Measurements from ENCODE around the gene SOX5.

SOX5 gene

DNA sequence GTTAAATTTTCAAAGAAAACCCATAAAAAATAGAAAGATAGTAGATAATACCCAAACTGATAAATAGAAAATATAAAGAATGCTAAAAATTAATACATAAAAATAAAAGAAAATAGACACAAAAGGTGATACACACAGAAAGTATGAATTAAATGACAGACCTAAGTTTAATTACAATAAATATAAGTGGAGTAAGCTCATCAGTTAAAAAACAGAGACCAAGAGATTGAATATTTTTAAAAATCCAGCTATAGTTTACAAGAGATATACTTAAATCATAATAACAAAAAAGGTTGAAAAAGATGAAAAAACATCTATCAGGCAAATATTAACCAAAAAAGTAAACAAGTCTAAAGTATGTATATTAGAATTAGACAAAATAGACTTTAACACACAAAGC lies 268.2 kb downstream of the SOX5 start:
- TF ChIP-seq, protein P1, sequence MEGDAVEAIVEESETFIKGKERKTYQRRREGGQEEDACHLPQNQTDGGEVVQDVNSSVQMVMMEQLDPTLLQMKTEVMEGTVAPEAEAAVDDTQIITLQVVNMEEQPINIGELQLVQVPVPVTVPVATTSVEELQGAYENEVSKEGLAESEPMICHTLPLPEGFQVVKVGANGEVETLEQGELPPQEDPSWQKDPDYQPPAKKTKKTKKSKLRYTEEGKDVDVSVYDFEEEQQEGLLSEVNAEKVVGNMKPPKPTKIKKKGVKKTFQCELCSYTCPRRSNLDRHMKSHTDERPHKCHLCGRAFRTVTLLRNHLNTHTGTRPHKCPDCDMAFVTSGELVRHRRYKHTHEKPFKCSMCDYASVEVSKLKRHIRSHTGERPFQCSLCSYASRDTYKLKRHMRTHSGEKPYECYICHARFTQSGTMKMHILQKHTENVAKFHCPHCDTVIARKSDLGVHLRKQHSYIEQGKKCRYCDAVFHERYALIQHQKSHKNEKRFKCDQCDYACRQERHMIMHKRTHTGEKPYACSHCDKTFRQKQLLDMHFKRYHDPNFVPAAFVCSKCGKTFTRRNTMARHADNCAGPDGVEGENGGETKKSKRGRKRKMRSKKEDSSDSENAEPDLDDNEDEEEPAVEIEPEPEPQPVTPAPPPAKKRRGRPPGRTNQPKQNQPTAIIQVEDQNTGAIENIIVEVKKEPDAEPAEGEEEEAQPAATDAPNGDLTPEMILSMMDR (IDR thresholded peaks at IDR 0.05; ENCODE audit: low read depth, low read length), result no peak

DNA sequence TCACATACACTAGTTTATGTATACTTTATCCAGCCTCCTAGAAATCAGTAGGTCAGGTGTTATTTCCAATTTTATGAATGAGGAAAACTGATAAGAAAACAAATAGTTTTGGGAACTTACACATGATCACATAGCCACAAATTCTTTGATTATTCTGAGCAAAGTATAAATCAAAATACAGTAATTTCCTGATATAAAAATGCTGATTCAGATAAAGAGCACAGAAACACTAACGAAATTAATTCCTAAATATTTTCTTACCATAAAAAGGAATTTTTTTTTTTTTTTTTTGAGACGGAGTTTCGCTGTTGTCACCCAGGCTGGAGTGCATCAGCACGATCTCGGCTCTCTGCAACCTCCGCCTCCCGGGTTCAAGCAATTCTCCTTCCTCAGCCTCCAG lies 275.4 kb downstream of the SOX5 start:
- no peak overlapping the region for H3K4me3 ChIP-seq (ENCODE audit: low read depth, low read length)
- TF ChIP-seq, protein P1 (IDR thresholded peaks at IDR 0.05; ENCODE audit: low read depth, low read length), result no peak

More for the DNA sequence above, 268.2 kb downstream of the SOX5 start:
- no peak overlapping the region for H3K4me3 ChIP-seq (ENCODE audit: low read depth, low read length)

DNA sequence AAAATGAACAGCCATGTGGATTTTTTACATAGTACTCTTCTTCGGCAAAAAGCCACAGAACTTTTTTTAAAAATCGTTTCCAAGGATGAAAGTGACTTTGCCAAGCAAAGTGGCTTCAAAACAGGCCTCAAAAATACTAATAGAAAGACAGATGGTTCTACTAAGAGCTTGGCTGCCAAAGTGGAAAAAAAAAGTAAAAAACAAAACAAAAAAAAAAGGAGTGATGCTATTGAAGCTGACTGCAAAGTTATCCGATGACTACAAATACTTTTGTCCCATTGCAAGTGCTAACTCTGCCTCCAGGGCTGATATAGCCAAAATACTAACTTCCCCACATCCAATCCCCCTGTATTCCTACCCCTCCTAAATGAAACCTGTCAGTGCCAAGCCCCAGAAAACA lies 277.6 kb downstream of the SOX5 start:
- TF ChIP-seq, protein P1 (IDR thresholded peaks at IDR 0.05; ENCODE audit: low read depth, low read length), result no peak

DNA sequence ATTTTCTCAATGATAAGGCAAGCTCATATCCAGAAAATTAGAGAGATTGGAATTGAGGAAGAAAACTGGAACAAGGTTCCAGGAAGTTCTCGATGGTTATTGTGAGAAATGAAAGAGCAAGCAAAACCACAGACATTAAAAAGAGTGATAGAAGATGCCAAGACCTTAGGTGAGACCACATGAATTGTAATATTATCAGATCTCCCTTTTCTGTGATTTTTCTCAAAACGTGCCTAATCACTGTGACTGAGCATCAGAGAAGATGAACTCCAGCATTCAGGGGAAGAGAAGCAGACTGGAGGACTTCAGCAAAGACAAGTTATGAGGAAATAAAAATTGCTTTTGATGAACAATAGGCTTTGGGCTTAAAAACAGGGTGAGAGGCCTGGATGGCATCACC lies 278.8 kb downstream of the SOX5 start:
- TF ChIP-seq, protein P1 (IDR thresholded peaks at IDR 0.05; ENCODE audit: low read depth, low read length), result no peak
- H3K4me3 ChIP-seq (ENCODE audit: low read depth, low read length), result no peak overlapping the region

More for the DNA sequence above, 277.6 kb downstream of the SOX5 start:
- H3K4me3 ChIP-seq (ENCODE audit: low read depth, low read length), result no peak overlapping the region

DNA sequence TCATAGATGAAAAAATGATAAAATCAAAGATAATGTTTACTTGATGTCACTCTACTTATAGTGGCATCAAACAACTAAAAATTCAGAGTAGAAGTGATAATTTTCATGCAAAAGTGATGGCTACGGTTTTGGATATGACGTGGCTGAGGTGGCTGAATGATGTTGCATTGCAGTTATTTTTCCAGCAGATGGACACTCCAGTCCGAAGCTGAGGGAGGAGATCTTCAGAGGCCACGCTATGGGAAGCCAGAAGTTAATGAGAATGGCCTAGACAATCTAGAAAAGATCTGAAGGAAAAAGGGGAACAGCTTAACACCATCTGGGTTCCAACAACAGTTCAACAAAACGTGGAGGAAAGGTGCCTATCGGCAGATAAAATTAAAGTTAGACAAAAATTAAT lies 279.8 kb downstream of the SOX5 start:
- no peak overlapping the region for H3K4me3 ChIP-seq (ENCODE audit: low read depth, low read length)
- TF ChIP-seq, protein P1 (IDR thresholded peaks at IDR 0.05; ENCODE audit: low read depth, low read length), result no peak

DNA sequence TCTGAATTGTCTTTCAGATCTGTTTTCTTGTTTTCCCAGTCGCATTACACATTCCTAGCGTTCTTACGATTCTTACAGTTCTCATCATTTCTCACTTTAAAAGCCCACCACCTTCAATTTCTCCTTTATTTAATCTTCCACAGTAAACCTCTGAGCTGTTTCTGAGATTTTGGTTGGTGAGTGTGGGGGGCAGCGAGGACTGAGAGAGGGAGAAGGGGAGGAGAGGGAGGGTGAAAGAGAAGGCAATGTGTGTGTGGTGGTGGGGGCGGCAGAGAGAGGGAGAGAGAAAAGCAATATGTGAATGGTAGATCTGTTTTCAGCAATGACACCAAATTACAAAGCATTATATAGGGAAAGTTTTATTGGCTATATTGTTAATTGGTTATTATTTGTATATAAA lies 282.6 kb downstream of the SOX5 start:
- TF ChIP-seq, protein P1 (IDR thresholded peaks at IDR 0.05; ENCODE audit: low read depth, low read length), result no peak
- no peak overlapping the region for H3K4me3 ChIP-seq (ENCODE audit: low read depth, low read length)

DNA sequence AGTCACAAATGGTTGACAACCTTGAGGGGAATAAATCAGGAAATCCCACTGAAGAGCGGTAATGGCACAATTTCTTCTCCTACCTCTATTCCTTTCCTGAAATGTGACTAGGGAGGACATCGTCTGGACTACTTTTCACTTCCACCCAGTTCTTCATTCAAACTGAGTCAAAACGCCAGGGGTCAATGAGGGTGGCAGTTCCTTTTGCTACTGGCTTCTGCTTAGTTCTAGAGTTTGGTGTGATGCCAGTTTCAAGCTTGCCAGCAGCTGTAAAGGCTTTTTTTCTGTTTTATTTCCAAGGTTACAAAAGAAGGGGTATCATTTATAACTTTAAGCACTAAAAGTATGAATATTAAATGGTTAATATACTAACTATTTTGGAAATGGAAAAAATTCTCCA lies 286.5 kb downstream of the SOX5 start:
- no peak overlapping the region for H3K4me3 ChIP-seq (ENCODE audit: low read depth, low read length)
- TF ChIP-seq, protein P1 (IDR thresholded peaks at IDR 0.05; ENCODE audit: low read depth, low read length), result no peak
